Hematopoietic multipotent progenitor cell treated with erythropoietin and hydrocortisone succinate and interleukin-3 and kit ligand, for 4 days (in vitro differentiated cells): ENCODE data around the gene TWF1.
A peak's percentile ranks its signal among the peaks of the same experiment; 100 is the strongest.

Source experiments
- DNase-seq: peaks from one replicate; pipeline ENCODE4 v3.0.0-alpha.2; 2015

The TWF1 gene

DNA sequence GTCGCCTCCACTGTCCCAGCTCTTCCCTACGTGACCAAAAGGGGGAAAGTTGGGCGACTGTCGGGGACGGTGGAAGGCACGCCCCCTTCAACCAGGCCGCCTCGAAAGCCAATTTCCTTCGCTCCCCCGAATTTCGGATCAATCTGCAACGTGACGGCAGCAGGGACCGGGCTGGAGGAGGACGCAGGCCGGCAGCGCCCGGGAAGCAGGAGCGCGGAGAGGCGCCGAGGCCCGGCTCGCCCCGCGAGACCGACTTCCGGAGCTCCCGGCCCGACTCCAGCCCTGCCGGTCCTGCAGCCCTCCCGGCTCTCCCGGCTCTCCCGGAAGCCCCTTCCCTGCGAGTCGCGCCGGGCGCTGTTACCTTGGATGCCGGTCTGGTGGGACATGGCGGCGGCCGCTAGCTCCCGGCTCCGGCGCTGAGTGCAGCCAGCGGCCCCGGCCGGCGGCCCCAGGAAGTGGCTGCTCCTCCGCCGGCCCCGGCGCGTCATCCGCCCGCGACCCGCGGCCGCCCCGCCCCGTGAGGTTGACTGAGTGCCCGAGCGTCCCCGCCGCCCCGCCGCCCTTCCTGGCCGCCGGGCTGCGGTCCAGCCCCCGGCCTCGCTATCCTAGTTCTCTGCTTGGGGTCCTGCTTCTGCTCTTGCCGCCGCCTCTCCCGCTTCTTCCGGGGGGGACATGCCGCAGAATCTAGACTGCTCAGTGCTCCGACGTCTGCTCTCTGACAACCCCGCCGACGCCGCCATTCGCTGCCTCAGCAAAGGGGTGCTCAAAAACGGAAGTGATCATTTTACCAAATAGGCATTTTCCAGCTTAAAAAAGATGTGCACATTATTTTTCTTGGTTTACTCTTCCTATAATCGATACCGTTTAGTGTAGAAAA is at the start of gene TWF1:
TSS of gene TWF1 (minus strand) at position 458 of the 877 bp plus-strand sequence. CDS start at position 386, 72 bp downstream.
- DNase-seq = peak; percentile 92

DNA sequence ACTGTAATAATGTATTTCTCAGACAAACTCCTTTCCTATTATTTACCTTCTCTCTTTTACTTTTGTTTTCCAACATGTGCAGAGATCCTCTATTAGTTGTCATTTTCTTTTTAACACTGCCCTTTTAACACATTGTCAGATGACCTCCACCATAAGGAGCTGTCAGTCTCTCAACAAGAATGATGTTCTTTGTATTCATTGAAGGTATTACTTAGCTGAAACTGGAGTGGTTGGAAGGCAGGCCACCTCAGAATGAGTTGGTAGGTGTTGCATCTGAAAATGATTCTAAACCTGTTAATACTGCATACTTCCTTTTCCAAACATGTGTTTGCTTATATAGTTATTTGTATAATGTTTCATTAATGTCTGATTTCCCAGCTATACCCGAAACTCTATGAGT is 46.6 kb upstream of the TWF1 start:
- DNase-seq = no peak

DNA sequence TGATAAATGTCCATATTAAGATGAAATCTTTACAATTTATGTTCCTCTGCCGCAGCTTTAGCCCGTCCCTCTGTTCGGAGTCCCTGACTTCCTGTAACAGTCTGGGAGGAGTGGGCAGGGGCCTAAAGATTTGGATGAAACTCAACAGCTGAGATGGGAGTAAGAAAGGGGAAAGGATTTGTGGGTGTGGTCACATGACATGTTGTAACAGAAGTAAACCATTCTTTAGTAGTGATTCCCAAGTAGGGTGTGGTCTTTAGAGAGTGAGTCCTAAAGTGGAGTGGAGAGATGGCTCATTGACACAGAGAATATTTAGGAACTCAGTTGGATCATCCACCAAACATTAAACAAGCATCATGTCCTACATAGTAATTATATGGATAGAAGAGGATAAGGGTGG is 42.7 kb upstream of the TWF1 start:
- no peak for DNase-seq

DNA sequence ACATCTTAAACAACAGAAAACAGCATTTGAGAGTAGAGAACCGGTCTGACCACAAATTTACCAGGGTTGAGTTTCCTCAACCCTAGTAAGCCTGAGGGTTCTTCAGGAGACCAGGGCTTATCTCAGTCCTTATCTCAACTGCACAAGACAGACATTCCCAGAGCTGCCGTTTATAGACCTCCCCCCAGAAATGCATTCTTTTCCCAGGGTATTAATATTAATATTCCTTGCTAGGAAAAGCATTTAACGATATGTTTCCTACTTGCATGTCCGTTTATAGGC is 42.0 kb upstream of the TWF1 start:
- peak; percentile 33 for DNase-seq

DNA sequence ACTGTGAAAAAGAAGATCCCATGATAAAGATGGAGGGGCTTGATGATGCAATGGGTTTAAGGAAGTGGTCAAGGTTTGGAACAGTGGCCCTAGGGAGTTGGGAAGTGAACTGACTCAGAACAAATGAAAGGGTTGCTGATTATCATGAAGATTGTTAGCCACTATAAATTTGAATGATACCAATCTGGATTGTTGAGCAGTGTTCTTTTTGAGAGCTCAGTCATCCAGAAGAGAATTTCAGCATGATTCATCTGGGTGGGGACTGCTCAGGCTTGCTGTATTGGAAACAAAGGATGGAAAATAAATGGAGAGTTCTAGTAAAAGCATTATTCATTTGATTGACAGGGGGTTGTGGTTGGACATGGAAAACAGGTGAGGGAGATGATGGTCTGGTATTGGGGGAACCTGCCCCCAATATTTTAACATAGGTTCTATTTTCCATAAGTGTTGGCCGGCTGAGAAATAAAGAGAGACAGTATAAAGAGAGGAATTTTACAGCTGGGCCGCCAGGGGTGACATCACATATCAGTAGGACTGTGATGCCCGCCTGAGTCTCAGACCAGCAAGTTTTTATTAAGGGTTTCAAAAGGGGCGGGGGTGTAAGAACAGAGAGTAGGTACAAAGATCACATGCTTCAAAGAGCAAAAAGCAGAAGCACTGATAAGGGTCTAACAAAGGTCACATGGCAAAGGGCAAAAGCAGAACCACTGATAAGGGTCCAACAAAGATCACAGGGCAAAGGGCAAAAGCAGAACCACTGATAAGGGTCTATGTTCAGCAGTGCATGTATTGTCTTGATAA is 41.5 kb upstream of the TWF1 start:
- DNase-seq = peak; percentile 36

DNA sequence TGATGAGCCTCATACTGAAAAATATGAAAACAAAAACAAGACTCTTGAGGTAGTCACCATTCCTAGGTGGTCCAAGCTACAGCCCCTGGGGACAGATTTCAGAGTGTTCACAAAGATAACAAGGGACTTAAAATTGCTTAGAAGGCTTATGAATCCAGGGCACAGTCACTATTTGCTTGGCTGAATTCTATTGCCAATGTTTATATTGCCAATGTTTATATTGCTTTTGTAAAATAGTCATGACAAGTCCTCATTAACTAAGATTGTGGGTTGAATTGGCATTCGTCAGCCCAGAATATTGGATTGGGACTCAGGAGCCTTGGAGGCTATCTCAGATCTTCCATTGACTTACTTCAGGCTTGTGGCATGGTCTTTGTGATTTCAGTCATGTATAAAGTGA is 36.1 kb upstream of the TWF1 start:
- DNase-seq = no peak

DNA sequence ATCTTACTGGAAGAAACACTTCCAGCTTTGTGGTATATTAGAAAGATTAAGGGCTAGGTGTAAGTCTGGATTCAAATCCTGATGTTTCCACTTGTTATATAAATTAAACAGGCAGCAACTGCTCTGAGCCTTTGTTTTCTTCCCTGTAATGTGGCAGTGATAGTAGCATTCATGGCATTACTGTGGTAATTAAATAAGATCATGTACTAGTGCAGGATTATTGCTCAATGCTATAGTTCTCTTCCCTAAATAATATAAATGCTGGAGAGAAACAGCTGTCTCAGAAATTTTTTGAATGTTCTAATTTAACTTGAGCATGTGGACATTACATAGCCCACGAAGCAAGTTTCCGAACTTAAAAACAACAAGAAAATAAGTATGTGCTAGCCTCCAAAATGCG is 35.1 kb upstream of the TWF1 start:
- DNase-seq = no peak

DNA sequence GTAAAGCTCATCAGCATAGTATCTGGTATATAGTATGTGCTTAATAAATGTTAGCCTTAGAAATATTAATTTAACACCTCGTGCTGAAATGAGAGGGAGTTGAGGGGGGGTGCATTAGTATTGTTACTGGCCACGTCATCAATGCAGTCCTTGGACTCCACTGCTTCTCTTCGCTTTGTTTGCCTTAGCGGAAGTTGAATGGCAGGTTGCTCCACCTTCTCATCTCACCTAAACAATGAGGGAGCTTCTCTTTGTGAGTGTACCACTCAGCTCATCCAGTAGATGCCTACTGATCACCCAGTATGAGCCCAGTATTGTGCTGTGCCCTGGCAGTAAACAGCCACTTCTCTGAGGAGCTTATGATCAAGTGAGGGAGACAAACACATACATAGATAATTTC is 34.2 kb upstream of the TWF1 start:
- DNase-seq = no peak

DNA sequence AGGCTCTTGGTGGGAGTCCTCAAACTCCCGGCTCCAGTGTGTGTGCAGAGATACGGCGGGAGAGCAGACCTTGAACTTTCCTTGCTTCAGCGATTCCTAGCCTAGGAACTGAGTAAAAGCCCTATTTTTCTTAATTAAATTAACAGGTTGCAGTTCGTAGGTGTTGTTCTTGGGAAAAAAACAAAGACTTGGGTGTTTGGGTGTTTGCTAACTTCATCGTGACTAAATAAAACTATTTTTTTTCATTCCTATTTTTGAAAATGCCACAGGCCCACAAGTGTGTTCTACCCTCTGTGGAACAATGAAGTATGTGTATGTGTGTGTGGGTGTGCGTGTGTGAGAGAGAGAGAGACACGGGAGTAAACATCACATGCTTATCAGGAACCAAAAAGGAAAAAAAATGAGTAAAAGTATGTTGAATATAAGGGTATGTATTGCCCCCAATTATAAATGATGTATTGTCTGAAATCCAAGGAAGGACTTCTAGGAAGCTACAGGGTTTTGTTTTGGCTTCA is 30.4 kb upstream of the TWF1 start:
- DNase-seq = peak; percentile 57

DNA sequence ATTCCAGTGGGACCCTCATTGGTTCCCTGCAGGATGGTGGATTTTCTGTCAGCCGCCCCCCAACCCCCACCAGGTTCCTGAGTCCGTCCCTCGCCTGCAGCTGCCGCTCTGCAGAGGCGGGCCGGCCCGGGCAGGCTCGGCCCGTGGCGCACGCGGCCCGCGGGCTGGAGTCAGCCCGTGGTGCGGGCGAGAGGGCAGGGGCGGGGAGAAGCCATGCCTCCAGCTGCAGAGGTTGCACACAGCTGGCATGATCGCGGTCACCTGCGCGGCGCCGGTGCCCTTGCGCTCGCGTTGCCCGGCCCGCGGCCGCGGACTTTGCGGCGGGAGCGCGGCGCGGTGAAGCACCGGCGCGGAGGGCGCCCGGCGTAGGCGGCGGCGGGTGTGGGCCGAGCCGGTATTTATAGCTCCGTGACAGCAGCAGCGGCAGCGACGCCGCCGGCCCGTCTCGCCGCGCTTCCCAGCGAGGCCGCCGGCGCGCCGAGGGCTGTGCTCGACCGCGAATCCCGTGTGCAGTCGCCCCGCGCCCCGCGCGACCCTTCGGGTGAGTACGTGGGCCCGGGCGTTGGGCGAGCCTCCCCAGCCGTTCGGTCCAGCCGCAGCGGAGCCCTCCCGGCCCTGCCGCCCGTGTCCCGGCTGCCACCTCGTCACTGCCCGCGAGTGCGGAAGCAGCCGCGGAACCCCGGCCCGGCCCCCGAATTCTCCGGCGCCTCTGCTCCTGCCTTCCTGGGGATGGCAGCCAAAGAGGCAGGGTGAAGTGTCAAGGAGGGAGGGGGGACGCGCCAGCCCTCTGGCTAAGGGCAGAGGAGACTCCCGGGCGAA is 29.7 kb upstream of the TWF1 start, which contains the start of gene TMEM117:
TSS of gene TMEM117 (plus strand) at position 426 of the 819 bp plus-strand sequence.
- DNase-seq = peak; percentile 77

DNA sequence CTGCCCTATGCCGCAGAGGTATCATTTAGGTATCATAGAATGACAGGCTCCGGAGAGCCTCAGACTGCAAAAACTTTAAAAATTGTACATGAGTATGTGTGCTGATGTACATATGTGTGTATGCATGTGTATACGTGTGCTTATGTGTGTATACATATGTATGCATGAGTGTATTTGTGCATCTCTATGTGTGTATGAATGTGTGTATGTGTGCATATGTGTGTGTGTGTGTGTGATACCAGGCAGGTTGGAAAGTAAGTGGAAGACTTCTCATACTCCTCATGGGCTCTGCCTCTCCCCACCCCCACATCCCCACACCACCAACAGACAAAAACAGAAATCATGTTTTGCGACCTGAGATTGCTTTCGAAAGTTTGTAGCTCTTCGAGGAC is 29.1 kb upstream of the TWF1 start:
- no peak for DNase-seq

DNA sequence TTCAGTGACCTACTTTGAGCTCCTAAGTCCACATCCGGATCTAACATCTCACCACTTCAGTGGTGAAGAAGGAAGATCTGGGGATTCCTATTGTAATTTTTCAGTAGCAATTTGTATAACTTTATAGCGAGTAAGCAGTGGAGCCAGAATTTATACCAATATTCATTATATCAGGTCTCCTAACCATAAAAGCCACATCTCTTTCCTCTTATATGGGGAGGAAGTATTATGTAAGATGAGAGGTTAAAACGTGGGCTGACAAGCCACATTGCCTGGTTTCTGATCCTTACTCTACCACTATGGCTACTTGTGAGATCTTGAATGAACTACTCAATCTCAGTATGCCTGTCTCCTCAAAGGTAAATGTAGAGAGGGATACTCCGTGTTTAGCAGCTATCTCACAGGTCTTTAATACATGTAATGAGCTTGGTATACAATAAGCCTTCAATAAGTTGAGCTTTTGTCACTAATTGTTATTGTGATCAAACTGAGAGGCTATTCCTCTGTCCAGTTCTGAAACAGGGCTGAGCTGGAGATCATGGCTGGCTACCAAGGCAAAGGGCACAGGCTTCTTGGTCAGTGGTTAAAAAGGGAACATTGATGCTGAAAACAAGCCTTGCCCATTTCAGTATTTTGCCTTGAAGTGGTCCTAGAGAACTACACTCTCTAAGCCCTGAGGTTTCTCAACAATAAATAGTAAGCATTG is 26.5 kb upstream of the TWF1 start:
- peak; percentile 56 for DNase-seq

DNA sequence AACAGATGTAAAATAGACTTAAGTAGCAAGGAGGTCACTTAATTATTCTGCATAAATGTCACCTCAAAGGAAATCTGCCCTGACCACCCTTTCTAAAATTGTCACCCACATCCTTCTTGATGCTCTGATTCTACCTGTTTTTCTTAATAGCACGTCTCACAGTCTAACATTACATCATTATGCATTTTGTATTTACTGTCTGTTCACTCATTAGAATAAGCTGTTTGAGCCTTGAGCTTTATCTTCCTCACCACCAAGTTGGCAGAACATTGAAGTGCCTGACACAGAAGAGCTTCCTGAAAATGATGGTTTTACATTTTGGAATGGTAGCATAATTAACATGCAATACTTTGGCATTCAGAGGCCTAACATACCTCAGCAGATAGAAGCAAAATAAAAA is 21.0 kb upstream of the TWF1 start:
- no peak for DNase-seq

DNA sequence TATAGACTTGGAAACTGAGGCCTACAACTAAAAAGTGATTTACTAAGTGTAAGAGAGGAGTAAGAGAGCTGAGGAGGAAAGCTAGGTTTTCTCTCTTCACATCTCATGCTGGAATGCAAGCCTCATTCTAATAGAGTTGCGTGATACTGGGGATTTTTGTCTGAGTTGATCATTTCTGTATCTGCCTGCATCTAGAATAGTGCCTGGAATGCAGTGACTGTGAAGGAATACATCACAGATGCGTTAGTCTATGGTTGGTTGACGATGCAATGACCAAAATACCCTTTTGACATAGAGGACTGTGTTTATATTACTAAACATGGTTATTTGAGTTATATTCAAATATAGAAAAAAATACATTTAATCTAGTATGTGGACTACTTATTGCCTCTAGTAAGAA is 20.6 kb upstream of the TWF1 start:
- no peak for DNase-seq

DNA sequence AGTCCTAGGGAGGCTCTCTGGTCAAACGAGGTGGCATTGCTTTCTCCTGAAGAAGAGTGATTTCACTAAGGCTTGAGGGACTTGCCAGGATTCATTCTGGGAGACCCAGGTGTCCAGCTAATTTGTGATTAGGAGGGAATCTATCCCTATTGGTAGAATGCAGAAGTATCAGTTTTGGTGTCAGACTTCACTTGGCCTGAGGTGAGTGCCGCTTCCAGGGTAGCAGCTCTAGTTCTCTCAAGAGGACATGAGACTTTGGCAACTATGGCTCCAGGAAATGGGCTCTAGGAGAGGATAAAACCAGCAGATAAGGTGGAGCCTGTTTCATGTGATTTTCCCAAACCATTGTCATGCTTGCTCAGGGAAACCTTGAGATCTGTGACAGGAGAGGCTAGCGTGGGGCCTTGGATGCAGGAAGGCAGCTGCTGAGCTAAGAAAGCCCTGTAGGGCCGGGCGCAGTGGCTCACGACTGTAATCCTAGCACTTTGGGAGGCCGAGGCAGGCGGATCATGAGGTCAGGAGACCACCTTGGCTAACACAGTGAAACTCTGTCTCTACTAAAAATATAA is 18.2 kb upstream of the TWF1 start:
- no peak for DNase-seq

DNA sequence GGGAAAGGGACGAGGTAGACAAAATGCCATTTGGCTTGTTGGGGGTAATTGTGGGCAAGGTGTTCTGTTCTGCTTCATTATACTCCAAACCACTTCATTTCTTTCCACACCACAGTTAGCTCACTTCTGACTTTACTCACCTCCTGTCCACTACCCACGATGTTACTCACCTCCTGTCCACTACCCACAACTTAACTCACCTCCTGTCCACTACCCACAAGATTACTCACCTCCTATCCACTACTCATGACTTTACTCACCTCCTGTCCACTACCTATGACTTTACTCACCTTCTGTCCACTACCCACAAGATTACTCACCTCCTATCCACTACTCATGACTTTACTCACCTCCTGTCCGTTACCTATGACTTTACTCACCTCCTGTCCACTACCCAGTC is 10.1 kb upstream of the TWF1 start:
- no peak for DNase-seq

DNA sequence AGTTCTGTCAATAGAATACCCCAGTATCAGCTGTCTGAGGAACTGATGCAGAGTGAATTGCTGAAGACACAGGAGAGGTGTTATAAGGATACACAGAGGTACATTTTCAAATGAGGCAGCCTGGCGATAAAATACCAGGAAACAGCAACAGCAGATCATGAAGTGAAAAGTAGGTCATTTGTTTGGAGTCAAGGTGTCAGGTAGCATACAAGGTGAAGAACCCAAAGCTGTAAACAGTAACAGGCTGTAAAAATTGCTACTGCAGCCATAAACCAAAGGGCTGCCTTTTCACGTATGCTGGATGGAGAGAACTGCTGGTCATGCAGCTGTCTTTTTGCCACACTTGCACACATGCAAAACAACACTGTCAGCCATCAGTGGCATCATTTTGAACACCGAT is 9.3 kb upstream of the TWF1 start:
- DNase-seq = no peak

DNA sequence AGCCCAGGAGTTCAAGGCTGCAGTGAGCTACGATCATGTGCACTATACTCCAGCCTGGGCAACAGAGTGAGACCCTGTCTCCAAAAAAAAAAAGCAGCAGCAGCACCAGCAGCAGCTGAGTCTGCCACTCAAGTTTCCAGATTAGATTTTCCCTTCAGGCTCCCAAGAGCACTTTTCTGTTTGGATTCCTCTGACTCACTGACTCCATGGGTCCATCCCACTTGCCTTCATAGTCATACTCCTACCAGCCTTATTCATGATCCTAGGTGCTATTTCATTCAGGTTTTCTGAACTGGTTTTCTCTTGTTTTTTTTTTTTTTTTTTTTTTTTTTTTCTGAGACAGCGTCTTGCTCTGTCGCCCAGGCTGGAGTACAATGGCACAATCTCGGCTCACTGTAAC is 6.8 kb upstream of the TWF1 start:
- no peak for DNase-seq

DNA sequence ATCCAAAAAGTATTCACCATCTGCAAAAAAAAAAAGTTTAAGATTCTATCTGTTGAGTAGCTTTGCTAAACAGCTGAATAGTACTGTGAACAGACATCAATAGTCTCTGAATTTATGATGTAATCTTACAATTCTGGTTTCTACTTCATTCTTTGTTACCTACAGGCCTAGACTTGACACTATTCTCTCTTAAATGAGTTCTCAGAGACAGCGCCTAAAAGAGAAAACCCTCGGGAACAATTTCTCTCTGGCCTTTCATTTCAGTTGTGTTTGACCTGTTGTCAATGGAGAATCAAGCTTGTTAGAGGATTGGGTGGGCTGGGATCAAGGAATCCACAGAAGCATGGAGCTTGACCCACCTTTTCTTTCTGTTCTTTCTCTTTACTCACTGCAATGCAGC is 5.9 kb upstream of the TWF1 start:
- DNase-seq = no peak

DNA sequence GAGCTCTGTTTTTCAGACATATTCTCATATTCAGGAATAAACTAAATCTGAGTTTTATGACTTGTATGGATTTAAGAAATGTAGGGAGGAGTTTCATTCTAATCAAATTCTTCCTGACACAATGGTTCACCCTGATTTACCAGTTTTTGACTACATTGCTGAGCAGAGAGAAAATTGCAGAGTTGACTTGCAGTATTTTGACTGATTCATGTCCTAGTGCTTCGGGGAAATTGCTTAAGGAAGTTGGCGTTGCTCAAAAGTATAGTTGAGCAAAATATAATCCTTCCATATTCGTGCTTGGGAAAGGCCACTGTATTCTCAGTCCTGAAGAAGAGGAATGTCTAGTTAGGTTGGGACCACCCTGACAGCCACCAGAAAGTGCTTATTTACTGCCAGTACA is 1.3 kb upstream of the TWF1 start:
- DNase-seq = no peak

DNA sequence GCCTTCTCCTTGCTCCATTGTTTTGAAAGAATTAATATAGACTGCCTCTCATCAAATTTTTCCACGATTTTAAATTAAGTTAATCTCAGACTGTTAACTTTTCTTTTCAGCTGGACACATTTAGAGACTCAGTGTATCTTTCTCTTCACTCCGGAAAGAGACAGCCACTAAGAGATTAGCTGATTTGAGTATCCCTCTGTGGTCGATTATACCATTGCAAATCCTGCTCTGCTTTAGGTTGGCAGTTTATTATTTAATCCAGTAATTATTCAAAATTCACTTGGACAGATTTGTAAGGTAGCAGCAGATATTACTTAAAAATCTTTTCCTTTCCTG is 588 bp upstream of the TWF1 start:
- peak; percentile 36 for DNase-seq

DNA sequence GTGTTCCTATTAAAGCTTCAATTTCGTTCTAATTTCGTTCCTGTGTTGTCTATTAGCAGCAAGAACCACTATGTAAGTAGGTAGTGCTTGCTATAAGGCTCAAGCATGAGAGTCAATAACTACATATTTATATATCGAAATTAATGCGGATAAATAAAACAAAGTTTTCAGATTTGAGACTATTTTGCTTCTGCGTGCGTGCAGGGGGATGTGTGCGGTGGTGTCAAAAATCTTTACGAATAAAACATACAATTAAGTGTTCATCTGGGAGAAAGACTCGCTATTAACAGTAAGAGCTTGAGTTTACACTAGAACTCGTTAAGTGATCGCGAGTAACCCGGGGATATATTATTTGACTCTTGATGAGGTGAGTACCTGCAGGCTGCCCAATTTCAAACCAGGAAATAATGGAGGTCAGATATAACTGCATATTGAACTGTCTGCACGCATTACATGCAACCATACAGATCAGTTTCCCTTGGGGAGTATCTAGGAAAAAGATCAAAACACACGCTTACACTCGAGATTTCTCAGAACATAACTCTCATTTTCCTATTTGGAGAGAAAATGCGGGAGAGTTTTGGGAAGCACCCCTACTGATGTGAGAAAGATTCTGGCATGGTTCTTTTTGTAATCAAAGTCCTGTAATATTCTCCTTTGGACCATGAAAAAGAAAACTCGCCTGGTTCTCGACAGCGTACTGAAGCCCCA is 813 bp downstream of the TWF1 start:
- peak; percentile 43 for DNase-seq
